NCI-H1436 (cell line): Measurements from ENCODE around the gene KCNN3.

Experiments
- DNase-seq: peaks from one replicate; lab custom pipeline; 2025; lab: John Stamatoyannopoulos, UW

Gene KCNN3

GRCh38 chr1:154879038-154879421 lies 8.9 kb upstream of the KCNN3 start:
- no peak for DNase-seq

GRCh38 chr1:154878371-154879037 lies 8.4 kb upstream of the KCNN3 start:
- peak; percentile 39 for DNase-seq

GRCh38 chr1:154877370-154877974 lies 7.4 kb upstream of the KCNN3 start:
- no peak for DNase-seq

DNA sequence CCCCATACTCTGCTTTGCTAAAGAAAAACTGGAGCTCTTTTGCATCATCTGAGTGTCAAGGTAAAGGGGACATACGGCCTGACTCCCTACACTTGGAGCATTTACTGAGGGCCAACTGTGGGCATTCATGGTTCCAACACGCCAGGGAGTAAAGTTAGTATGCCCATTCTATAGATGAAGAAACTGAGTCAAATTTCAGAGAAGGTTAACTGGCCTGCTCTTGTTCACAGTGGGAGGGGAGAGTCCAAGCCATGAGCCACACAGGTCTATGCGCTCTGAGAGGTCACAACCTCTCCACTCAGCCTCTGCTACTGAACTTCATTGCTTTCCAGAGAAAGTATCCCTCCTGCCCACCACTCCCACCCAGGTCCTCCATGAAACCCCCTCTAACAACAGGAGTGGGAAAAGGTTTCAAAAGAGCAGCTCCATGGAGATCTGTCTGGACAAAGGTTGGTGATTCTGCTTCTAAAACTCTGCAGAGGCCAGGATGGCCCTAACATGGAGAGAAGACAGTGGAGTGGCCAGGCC lies 6.8 kb upstream of the KCNN3 start:
- DNase-seq: no peak

GRCh38 chr1:154874465-154874864 lies 4.4 kb upstream of the KCNN3 start:
- no peak for DNase-seq

DNA sequence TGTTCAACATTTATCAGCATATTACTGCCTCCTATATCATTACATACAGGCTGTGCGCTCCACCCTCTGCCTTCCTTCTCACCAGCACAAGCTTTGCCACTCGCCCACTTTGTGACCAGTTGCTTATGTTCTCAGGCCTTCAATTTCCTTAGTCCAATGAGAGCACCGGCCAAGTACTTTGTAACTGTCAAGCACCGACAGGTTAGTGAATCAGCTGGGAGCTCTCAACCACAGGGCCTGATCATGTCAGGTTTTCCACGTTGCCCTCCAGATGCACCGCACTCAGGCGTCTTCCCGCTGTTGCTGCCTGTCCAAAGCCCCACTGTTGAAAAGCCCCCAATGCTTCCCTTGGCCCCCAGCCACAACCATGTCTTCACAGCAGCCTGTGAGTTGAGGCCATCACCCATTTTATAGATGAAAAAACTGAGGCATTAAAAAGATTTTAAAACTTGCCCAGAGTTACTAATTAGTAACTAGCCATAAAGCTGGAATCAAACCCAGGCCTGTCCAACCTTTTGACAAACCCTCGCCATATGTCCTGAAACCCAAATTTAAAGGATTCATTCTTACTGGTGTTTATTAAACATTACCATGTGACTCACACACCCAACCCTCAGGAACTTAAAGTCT lies 3.4 kb upstream of the KCNN3 start:
- DNase-seq: no peak

DNA sequence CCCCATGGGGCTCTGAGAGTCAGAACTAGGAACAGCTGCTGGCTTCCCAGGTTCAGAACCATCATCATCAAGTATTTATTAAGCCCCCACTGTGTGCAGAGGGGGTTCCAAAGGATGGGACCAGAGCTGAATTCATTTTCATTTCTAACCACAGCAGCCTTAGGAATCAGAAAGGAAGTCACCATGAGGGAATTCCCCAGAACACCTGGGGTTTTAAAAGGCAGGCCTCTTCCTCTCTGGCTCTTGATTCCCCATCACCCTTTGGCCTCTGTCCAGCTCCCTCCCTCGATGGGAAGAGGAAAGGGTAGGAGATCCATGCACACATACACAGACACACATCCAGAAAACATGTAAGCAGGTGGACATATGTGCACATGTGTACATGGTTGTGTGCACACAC lies 1.3 kb upstream of the KCNN3 start:
- no peak for DNase-seq

DNA sequence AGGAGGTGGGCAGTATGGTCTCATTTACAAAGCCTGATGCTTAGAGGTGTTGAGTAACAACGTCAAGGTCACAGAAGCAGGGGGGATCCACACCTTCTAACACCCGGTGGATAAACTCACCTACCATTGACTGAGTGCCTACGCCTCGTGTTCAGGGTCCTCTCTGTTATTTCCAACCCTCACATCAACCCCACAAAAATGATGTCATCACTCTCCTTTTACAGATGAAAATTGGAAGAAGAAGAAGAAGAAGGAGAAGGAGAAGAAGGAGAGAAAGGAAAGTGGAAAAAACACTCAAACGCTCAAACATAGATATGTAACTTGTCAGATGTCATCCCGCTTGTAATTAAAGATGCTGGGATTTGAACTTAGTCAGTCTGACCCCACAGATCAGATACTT lies 653 bp upstream of the KCNN3 start:
- no peak for DNase-seq

GRCh38 chr1:154869351-154870114 lies 548 bp downstream of the KCNN3 start:
- DNase-seq: no peak

- no peak for DNase-seq
These were observed 2.1 kb downstream of the KCNN3 start for GRCh38 chr1:154867841-154868605.

GRCh38 chr1:154867064-154867825 lies 2.8 kb downstream of the KCNN3 start:
- no peak for DNase-seq

DNA sequence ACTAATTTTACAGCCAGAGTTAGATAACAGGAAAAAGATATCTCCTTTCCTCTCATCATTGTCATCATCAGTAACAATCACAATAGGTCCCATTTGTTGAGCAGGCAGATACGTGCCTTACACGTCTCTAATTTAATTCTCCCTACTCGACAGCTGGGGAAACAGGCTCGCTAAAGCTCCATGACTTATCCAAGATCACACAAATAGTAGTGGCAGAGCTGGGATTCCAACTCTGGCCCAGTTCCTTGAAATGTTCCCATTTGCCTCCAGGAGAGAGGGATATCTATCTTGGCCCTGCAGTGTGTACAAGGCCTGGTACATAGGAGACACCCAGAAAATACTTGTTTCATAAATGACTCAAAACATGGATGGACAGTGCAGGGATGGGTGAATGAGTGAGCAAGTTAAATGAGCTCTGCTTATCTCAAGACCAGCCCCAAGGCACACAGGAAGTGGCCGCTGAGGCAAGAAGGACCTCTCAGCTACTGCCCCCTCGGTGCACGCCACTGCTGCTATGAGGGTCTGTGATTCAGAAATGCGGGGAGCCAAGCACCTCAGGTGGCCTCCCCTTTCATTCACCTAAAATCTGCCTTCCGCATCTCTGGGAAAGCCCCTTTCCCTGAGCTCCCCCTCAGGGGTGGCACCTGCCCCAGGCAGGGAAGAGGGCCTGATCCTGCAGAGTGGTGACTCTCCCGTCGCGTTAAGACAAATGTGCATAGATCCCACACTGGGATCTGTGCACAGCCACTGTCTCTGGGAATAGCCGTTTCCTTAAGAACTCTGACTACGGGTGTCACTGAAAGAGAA lies 3.6 kb downstream of the KCNN3 start:
- no peak for DNase-seq

DNA sequence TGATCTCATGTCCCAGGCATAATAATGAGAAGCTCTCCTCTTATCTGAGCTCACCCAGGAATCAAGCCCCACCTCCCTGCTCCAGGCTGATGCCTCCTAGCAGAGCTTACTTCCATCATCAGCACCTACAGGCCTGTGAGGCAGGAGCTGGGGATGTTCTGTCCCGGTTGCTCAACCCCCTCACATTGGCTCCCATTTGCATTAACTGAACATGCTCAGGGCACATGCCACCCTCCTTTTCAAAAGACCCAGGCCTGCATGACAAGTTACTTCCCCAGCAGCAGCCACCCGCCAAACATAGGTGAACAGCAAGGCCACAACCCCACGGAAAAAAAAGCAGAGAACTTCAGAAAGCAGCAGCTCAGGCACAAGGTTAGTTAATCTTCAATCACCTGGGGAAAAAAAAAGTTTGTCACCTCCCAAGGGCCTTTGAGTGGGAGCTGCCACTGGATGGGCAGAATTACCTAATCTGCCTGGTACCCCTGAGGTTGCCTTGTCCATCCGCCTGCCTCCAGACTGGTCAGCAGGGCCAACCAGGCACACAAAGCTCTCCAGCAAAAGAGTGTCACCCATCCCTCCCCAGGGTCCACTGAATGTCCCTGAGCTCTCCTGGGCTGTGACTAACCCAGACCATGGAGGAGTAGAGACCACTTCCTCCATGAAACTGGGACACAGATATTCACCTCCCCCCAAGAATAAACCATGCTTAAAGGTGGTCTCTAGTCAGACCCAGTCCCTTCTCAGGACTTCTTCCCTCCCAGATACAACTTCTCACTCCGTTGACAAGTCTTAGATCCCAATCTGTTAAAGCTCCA lies 4.4 kb downstream of the KCNN3 start:
- DNase-seq: no peak

DNA sequence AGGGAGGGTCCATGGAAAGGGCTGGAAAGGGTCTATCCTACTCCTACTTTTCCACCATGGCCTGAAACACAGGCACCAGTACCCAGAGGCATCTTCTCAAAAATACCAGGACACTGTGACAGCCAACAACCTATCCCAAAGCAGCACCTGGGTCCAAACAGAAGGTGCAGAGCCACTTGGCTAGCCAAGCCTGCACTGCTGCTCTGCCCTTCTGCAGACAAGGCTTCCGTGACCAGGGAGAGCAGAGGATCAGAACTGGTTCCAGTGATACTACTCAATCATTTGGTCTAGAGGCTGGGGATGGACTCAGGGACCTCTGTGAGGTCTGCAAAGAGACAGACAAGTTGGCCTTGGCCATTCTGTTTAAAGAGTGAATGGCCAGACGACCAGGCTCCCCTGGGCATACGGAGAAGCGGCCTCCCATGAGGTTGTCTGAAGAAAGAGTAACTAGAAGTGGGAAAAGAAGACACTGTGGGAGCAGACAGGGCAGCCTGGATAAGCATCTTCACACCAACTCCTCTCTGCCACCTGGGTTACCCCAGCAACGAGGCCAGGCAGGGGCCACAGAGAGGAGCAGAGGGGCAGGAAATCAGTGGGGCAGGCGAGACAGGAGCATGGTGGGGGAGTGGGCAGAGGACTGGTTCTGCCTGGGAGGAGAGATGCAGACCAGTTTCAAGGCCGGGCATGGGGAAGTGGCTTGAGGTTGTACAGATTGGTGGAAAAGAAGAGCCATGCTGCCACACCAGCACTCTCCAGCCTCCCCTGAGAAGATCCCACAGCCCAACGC lies 5.7 kb downstream of the KCNN3 start:
- no peak for DNase-seq

GRCh38 chr1:154863315-154864174 lies 6.5 kb downstream of the KCNN3 start:
- peak; percentile 24 for DNase-seq

DNA sequence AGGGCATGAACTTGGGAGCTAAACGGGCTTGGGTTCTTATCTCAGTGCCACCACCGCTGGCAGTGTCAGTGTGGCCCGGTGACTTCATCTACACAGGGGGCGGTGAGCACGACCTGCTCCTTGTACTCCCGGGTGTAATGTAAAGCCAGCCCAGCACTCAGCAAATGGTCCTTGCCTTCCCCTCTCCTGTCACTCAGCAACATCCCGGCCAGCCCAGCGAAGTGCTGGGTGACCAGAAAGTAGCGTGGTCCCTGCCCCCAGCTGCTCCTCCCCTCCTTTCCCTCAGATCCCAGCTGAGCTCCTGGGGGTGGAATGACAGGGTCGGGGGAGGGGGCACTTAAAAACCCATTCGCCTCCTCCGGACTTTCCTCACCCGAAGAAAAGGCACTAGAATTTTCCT lies 7.2 kb downstream of the KCNN3 start:
- DNase-seq: no peak

DNA sequence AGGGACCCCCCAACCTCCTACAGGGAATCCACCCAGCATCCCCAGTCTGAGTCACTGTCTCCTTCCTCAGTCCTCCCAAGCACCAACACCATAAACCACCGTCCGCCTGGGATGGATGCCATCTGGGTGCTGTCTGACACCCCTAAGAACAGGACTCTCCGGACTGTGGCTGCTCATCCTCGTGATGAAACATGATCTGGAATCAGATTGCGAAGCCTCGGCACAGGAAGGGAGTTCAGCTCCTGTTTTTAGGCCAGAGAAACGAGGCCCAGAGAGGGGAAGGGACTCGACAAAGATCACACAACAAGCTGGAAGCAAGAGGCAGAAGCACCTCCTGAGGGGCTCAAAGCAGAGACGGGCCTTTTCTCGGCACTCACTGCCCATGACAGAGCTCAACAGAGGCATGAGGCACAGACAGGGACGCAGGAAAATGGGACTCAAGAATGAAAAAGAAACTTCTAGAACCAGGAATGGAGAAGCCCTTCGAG lies 8.4 kb downstream of the KCNN3 start:
- no peak for DNase-seq
